ENCODE results near the gene NLGN1. TPM values are rescaled to one million over a fixed set of nuclear protein-coding genes. Genes with fewer than 3 reads are reported as not detected.

NLGN1 gene
- total and polyA plus RNA-seq, 2 of the 13 experiments (the other 11 are each of a cell fraction or from before 2014, with no cell fraction given), result not detected

GRCh38 chr3:174083706-174084105 is 686.2 kb downstream of the NLGN1 start:
- no peak overlapping the region for H3K4me3 ChIP-seq (replicated peaks in 1 of 3; ENCODE audit: insufficient read depth in 1 of 3, low read depth in 2 of 3, low read length in 3 of 3)
- no peaks in the 10 kb centered on the region for H3K4me1 ChIP-seq (ENCODE audit: insufficient read depth, low read length)
- DNase-seq (ENCODE audit: low spot score) (no peak), FAIRE-seq (no peak), ATAC-seq (no peak)
- no TSS peak for BruUV-seq (replicated peaks)
- no peaks in the 10 kb centered on the region for H3K36me3 ChIP-seq (replicated peaks in 1 of 2; ENCODE audit: control insufficient read depth in 1 of 2, insufficient read depth in 2 of 2, low read length in 2 of 2)
- no peak overlapping the region for H3K4me2 ChIP-seq (ENCODE audit: low read depth, low read length)
- POLR2A ChIA-PET, result no interaction called here
- TF ChIP-seq HOXA3 (CRISPR knock-in tag; IDR thresholded peaks at IDR 0.05) (no peak), ZNF33B (CRISPR knock-in tag; IDR thresholded peaks at IDR 0.05) (no peak), KMT2A (CRISPR knock-in tag; IDR thresholded peaks at IDR 0.05) (no peak), DNMT3B (CRISPR knock-in tag; conservative IDR thresholded peaks at IDR 0.05) (no peak), MBNL3 (CRISPR knock-in tag; conservative IDR thresholded peaks at IDR 0.05) (no peak), CREB3 (CRISPR knock-in tag; IDR thresholded peaks at IDR 0.05) (no peak), ZSCAN29 (CRISPR knock-in tag; conservative IDR thresholded peaks at IDR 0.05) (no peak), ZNF781 (CRISPR knock-in tag; IDR thresholded peaks at IDR 0.05; ENCODE audit: borderline replicate concordance, not compliant biosample characterization) (no peak), HINFP (CRISPR knock-in tag; IDR thresholded peaks at IDR 0.05; ENCODE audit: low read depth) (no peak), SPEN (CRISPR knock-in tag; IDR thresholded peaks at IDR 0.05; ENCODE audit: low read depth) (no peak), ZNF800 (CRISPR knock-in tag; IDR thresholded peaks at IDR 0.05) (no peak), ZNF124 (CRISPR knock-in tag; IDR thresholded peaks at IDR 0.05) (no peak), IRF2 (CRISPR knock-in tag; IDR thresholded peaks at IDR 0.05) (no peak), GATAD1 (CRISPR knock-in tag; IDR thresholded peaks at IDR 0.05) (no peak), YY1 (IDR thresholded peaks at IDR 0.05; ENCODE audit: insufficient read depth, insufficient replicate concordance, low read depth, low read length) (no peak)
- in situ Hi-C loops (cut with HindIII; ENCODE audit: extremely low pct_ligation_motif_present, low pct_unique_long_range_greater_than_20kb) (no loop called here), intact Hi-C loops (cut with micrococcal nuclease; ENCODE audit: unreplicated experiment) (no loop called here)
- H3K27me3 ChIP-seq (ENCODE audit: control insufficient read depth in 1 of 2, insufficient read depth in 2 of 2, low read length in 2 of 2), result no peaks in the 10 kb centered on the region
- H3K27ac ChIP-seq (ENCODE audit: extremely low read length, insufficient read depth, low read length), result no peak overlapping the region
- H2AFZ ChIP-seq (ENCODE audit: low read length), result no peak overlapping the region
- CTCF ChIA-PET (ENCODE audit: low intra/inter-chr PET ratio, low total read pairs), result no interaction called here
- H3K79me2 ChIP-seq (ENCODE audit: insufficient read depth, low read length), result no peaks in the 10 kb centered on the region
- no peaks in the 10 kb centered on the region; the same call in 1 of the 2 replicates for H4K20me1 ChIP-seq (ENCODE audit: insufficient read depth, low read length)
- 18% methylated on average over 3 of the region's 3 CpGs for WGBS (ENCODE audit: low lambda C conversion rate)
- no peak overlapping the region for H3K9ac ChIP-seq (ENCODE audit: insufficient read depth, low read depth, low read length)
- H3K9me3 ChIP-seq (ENCODE audit: low read length), result no peaks in the 10 kb centered on the region
